CD8-positive, alpha-beta memory T cell (primary cell): ENCODE data around the gene MCM8. TPM values are rescaled to one million over a fixed set of nuclear protein-coding genes. Genes with fewer than 3 reads are reported as not detected.
"Not testable (repeated sequence)": the region's sequence is repeated elsewhere in the genome, so short reads cannot be mapped to it uniquely, and the experiment has no call there.

Experiments
- CTCF ChIA-PET: fragments of 350-600 bp; sonication (Branson Sonifier 250); formaldehyde crosslinking; loops from one replicate; lab custom pipeline; 2021; ENCODE audit warnings: antibody characterized with exemption; lab: Charles Lee
- POLR2A ChIA-PET: fragments of 350-600 bp; sonication (Branson Sonifier 250); formaldehyde crosslinking; loops from one replicate; lab custom pipeline; 2021; ENCODE audit warnings: antibody characterized with exemption; lab: Charles Lee
- DNase-seq, 5 donors: peaks; one replicate each; pipeline versions ENCODE4 v3.0.0 to v3.0.0-alpha.2; 2020 to 2022; ENCODE audit warnings: mixed read lengths in 1 of 5
- H3K27ac ChIP-seq: one replicate; pipeline ENCODE4 v1.7.0; 2013; ENCODE audit warnings: low read depth, mild to moderate bottlenecking, low read length, moderate library complexity
- H3K27me3 ChIP-seq: 2 replicates; pipeline ENCODE4 v1.7.0; 2013; ENCODE audit warnings: low read length, mild to moderate bottlenecking; ENCODE audit not compliant: insufficient read depth, poor library complexity, severe bottlenecking
- H3K36me3 ChIP-seq: 2 replicates; pipeline ENCODE4 v1.7.0; 2013; ENCODE audit warnings: mild to moderate bottlenecking, low read length, moderate library complexity; ENCODE audit not compliant: insufficient read depth
- H3K4me1 ChIP-seq: 2 replicates; pipeline ENCODE4 v1.7.0; 2013; ENCODE audit warnings: mild to moderate bottlenecking, low read length, moderate library complexity; ENCODE audit not compliant: insufficient read depth
- H3K4me3 ChIP-seq: 2 replicates; pipeline ENCODE4 v1.7.0; 2013; ENCODE audit warnings: mild to moderate bottlenecking, low read length
- H3K9me3 ChIP-seq: 2 replicates; pipeline ENCODE4 v1.7.0; 2013; ENCODE audit warnings: mild to moderate bottlenecking, low read length
- H3K27ac Mint-ChIP-seq, 8 donors: one replicate each; pipeline ENCODE4 v1.8.0; 2020 to 2021; ENCODE audit warnings: mixed read lengths in 8 of 8, mild to moderate bottlenecking in 6 of 8, inconsistent platforms in 3 of 8, moderate library complexity in 3 of 8
- H3K27me3 Mint-ChIP-seq, 2 donors: one replicate each; pipeline ENCODE4 v1.8.0; 2020 to 2021; ENCODE audit warnings: mixed read lengths in 2 of 2, mild to moderate bottlenecking in 1 of 2, moderate library complexity in 1 of 2
- H3K36me3 Mint-ChIP-seq, 3 donors: one replicate each; pipeline ENCODE4 v1.8.0; 2020 to 2021; ENCODE audit warnings: mixed read lengths in 3 of 3, inconsistent platforms in 1 of 3, mild to moderate bottlenecking in 1 of 3
- H3K4me1 Mint-ChIP-seq, 3 donors: one replicate each; pipeline ENCODE4 v1.8.0; 2020 to 2021; ENCODE audit warnings: mixed read lengths in 3 of 3, inconsistent platforms in 1 of 3, mild to moderate bottlenecking in 1 of 3
- H3K4me3 Mint-ChIP-seq, 7 donors: one replicate each; pipeline ENCODE4 v1.8.0; 2020 to 2021; ENCODE audit warnings: mixed read lengths in 7 of 7, mild to moderate bottlenecking in 6 of 7, moderate library complexity in 4 of 7, inconsistent platforms in 2 of 7
- H3K9me3 Mint-ChIP-seq, 5 donors: one replicate each; pipeline ENCODE4 v1.8.0; 2020 to 2022; ENCODE audit warnings: mixed read lengths in 5 of 5, mild to moderate bottlenecking in 3 of 5, moderate library complexity in 2 of 5, inconsistent platforms in 1 of 5
- polyA plus RNA-seq: library from polyadenylated mRNA; unstranded; fragments of 300-500 nt; fragmentation: Illumina TruSeq; gene quantifications from one replicate; pipeline ENCODE4 v1.2.3, GENCODE V29; 2021
- total RNA-seq, 2 experiments: library from RNA; stranded (reverse); gene quantifications; one replicate each; pipeline ENCODE4 v1.2.3, GENCODE V29; 2021

The MCM8 gene
- total and polyA plus RNA-seq, 3 experiments from 2014 or later = 0.35 to 33.8 (median 31.9) TPM

DNA sequence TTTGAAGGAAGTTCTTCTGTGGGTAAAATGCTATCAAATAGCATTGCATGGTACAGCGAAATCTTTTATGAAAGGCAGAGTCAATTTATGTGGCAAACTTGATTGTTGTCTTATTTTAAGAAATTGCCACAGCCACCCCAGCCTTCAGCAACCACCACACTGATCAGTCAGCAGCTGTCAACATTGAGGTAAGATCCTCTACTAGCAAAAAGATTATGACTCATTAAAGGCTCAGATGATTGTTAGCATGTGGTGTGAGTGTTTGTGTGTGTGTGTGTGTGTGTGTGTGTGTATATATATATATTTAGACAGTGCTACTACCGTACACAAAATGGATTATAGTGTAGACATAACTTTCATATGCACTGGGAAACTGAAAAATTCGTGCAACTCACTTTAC is 75.6 kb downstream of the MCM8 start:
- no peak overlapping the region for H3K27ac ChIP-seq
- ChIA-PET POLR2A (no interaction called here), CTCF (no interaction called here)
- H3K9me3 Mint-ChIP-seq = peaks cover 0 to 1% (median 0%) of the 10 kb centered on the region in 5 donors
- peaks cover 26 to 40% (median 27%) of the 10 kb centered on the region in 3 donors for H3K4me1 Mint-ChIP-seq
- H3K36me3 ChIP-seq = peaks cover 24% of the 10 kb centered on the region
- H3K27ac Mint-ChIP-seq = peak overlapping the region in 1 of 8 donors; percentile 14
- peak in 2 of 5 donors; percentile 6 to 33 for DNase-seq
- H3K4me1 ChIP-seq = peaks cover 6% of the 10 kb centered on the region
- H3K27me3 Mint-ChIP-seq = no peaks in the 10 kb centered on the region
- no peaks in the 10 kb centered on the region for H3K27me3 ChIP-seq
- peaks cover 22 to 63% (median 37%) of the 10 kb centered on the region in 3 donors for H3K36me3 Mint-ChIP-seq
- no peak overlapping the region for H3K4me3 Mint-ChIP-seq
- no peaks in the 10 kb centered on the region for H3K9me3 ChIP-seq
- H3K4me3 ChIP-seq = no peak overlapping the region

DNA sequence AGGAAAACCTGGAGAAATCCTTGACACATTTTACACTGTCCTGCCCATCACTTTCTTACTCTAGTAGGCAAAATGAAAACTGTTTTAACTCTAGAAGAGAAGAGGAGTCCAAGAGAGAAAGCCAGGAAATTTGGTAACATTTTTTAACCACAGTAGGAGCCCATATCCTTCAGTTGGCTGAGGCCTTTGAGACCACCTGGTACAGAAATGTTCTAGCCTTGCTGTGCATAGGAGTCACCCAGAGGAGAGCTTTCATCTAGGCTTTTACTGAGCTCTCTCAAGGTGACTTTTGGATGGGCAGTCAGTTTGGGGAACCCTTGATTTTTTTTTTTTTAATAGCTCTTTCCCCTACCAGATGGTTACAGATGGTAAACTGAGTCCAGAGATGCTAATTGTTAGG is 78.4 kb downstream of the MCM8 start:
- H3K9me3 Mint-ChIP-seq = peaks cover 0 to 1% (median 0%) of the 10 kb centered on the region in 5 donors
- POLR2A ChIA-PET = no interaction called here

DNA sequence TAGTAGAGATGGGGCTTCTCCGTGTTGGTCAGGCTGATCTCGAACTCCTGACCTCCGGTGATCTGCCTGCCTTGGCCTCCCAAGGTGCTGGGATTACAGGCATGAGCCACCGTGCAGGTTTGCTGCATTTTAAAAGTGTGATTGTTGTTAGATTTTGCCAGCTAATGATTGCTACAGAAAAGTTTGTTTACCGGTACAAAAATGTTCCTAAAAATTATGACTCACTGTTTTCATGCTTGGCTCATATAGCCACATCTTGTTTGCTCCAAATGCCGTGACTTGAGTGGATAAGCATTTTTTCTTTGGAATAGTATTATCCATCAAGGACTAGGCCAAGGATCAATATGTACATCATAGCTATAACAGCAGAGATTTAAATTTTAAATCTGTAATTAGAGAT is 79.1 kb downstream of the MCM8 start:
- H3K4me1 ChIP-seq = peaks cover 6% of the 10 kb centered on the region
- Mint-ChIP-seq H3K27me3 (no peaks in the 10 kb centered on the region), H3K4me1 (peaks cover 22 to 36% (median 26%) of the 10 kb centered on the region in 3 donors), H3K36me3 (peaks cover 19 to 66% (median 36%) of the 10 kb centered on the region in 3 donors), H3K27ac (no peak overlapping the region), H3K4me3 (no peak overlapping the region), H3K9me3 (peaks cover 0 to 1% (median 0%) of the 10 kb centered on the region in 5 donors)
- ChIA-PET CTCF (no interaction called here), POLR2A (no interaction called here)
- no peaks in the 10 kb centered on the region for H3K9me3 ChIP-seq
- peaks cover 14% of the 10 kb centered on the region for H3K36me3 ChIP-seq
- no peak overlapping the region for H3K27ac ChIP-seq
- H3K4me3 ChIP-seq = no peak overlapping the region
- no peak for DNase-seq
- H3K27me3 ChIP-seq = no peaks in the 10 kb centered on the region

More for the DNA sequence above, 78.4 kb downstream of the MCM8 start:
- CTCF ChIA-PET = no interaction called here
- no peak overlapping the region for H3K27ac ChIP-seq
- H3K9me3 ChIP-seq = no peaks in the 10 kb centered on the region
- no peak overlapping the region for H3K4me3 ChIP-seq
- Mint-ChIP-seq H3K27me3 (no peaks in the 10 kb centered on the region), H3K36me3 (peaks cover 22 to 66% (median 33%) of the 10 kb centered on the region in 3 donors), H3K27ac (no peak overlapping the region), H3K4me3 (no peak overlapping the region), H3K4me1 (peaks cover 21 to 30% (median 26%) of the 10 kb centered on the region in 3 donors)
- peaks cover 6% of the 10 kb centered on the region for H3K4me1 ChIP-seq
- peaks cover 13% of the 10 kb centered on the region for H3K36me3 ChIP-seq
- DNase-seq = no peak
- no peaks in the 10 kb centered on the region for H3K27me3 ChIP-seq

DNA sequence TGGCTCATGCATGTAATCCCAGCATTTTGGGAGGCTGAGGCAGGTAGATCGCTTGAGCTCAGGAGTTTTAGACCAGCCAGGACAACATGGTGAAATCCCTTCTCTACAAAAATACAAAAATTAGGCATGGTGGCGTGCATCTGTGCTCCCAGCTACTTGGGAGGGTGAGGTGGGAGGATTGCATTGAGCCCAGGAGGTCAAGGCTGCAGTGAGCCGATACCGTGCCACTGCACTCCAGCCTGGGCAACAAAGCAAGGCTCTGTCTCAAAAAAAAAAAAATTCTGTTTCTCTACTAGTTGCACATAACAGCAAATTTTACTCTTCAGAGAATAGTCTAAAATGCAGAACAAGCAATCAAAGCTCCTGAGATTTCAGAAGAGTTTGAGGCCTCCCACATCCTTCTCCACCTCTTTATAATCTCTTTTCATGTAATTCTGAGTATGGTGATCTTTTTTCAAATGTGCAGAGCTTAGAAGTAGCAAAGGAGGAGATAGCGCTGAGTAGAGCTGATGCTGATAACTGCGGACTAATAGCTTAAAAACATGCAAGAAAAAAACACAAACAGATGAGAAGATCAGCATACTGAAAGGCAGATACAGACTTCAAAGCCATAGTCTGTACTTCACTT is 80.1 kb downstream of the MCM8 start:
- Histone ChIP-seq H3K4me1 (peaks cover 6% of the 10 kb centered on the region), H3K9me3 (no peaks in the 10 kb centered on the region), H3K27me3 (no peaks in the 10 kb centered on the region), H3K36me3 (peaks cover 12% of the 10 kb centered on the region), H3K4me3 (no peak overlapping the region), H3K27ac (no peak overlapping the region)
- ChIA-PET CTCF (no interaction called here), POLR2A (no interaction called here)
- peak in 1 of 5 donors; percentile 52 for DNase-seq
- peak overlapping the region in 1 of 8 donors; percentile 72 for H3K27ac Mint-ChIP-seq
- no peaks in the 10 kb centered on the region for H3K9me3 Mint-ChIP-seq
- H3K27me3 Mint-ChIP-seq = no peaks in the 10 kb centered on the region
- peaks cover 12 to 63% (median 33%) of the 10 kb centered on the region in 3 donors for H3K36me3 Mint-ChIP-seq
- H3K4me3 Mint-ChIP-seq = no peak overlapping the region
- peaks cover 22 to 37% (median 24%) of the 10 kb centered on the region in 3 donors for H3K4me1 Mint-ChIP-seq

DNA sequence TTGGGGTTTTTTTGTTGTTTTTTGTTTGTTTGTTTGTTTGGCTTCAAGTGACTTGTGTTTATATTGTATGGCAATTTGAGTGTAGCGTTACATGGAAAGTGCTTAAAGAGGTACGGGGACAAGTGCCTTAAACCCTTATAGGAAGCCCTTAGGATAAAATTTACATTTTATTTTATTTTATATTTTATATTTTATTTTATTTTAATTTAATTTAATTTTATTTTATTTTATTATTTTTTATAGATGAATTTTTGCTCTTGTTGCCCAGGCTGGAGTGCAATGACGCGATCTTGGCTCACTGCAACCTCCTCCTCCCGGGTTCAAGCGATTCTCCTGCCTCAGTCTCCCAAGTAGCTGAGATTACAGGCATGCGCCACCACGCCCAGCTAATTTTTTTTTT is 82.5 kb downstream of the MCM8 start:
- DNase-seq, H3K9me3 Mint-ChIP-seq, CTCF ChIA-PET, H3K9me3 ChIP-seq, H3K4me3 Mint-ChIP-seq, H3K4me3 ChIP-seq, H3K27me3 Mint-ChIP-seq, POLR2A ChIA-PET, H3K27me3 ChIP-seq, H3K27ac ChIP-seq, H3K4me1 ChIP-seq: not testable (repeated sequence)
- H3K36me3 ChIP-seq = peaks cover 24% of the 10 kb centered on the region
- peaks cover 11 to 25% (median 11%) of the 10 kb centered on the region in 3 donors for H3K4me1 Mint-ChIP-seq
- peak overlapping the region in 2 of 8 donors; percentile 10 to 79 for H3K27ac Mint-ChIP-seq
- H3K36me3 Mint-ChIP-seq = peaks cover 4 to 68% (median 26%) of the 10 kb centered on the region in 3 donors

DNA sequence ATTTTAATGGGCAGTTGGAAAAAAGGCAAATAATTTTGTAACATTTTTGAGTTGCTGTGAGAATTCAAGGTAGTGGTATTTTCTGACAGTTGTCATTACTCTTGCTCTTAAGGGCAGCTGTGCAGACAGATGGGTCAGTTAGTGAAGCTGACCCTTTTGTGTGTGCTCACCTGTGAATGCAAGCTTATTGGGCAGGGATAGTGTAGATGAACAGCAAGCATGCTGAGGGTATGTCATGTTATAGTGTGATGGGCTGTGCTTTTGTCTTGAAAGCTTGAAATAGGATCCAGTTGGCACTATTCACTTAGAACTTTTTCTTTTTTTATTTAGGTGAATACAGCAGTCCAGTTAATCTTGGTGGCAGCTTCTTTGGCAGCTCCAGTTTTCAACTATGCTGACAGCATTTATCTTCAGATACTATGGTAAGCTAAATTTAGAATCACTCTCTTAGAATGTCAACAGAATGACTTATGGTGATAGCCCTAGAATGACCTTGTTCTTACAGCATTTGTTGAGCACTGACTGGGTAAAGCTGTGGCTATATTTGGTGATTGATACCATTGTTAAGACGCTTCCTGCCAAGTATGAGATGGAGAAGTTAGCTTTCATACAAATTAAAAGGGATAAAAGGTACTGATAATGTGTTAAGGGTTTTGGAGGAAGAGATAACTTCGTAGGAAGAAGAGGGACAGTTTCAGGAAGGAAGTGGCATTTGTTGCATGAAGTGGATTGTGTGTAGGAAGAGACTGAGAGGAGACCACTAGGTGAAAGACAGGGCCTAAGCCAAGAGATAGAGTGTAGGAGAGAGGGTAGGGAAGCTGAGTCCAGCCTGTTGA is 83.9 kb downstream of the MCM8 start:
- no peaks in the 10 kb centered on the region for H3K9me3 ChIP-seq
- peak overlapping the region in 4 of 8 donors; percentile 7 to 86 (median 70) for H3K27ac Mint-ChIP-seq
- peaks cover 30% of the 10 kb centered on the region for H3K36me3 ChIP-seq
- DNase-seq = no peak
- no peaks in the 10 kb centered on the region for H3K27me3 ChIP-seq
- peaks cover 6% of the 10 kb centered on the region for H3K4me1 ChIP-seq
- H3K36me3 Mint-ChIP-seq = peaks cover 4 to 77% (median 25%) of the 10 kb centered on the region in 3 donors
- ChIA-PET CTCF (no interaction called here), POLR2A (no interaction called here)
- no peak overlapping the region for H3K4me3 ChIP-seq
- peak overlapping the region in 1 of 7 donors; percentile 54 for H3K4me3 Mint-ChIP-seq
- H3K4me1 Mint-ChIP-seq = peaks cover 9 to 23% (median 9%) of the 10 kb centered on the region in 3 donors
- H3K9me3 Mint-ChIP-seq = no peaks in the 10 kb centered on the region
- no peaks in the 10 kb centered on the region for H3K27me3 Mint-ChIP-seq
- H3K27ac ChIP-seq = no peak overlapping the region

DNA sequence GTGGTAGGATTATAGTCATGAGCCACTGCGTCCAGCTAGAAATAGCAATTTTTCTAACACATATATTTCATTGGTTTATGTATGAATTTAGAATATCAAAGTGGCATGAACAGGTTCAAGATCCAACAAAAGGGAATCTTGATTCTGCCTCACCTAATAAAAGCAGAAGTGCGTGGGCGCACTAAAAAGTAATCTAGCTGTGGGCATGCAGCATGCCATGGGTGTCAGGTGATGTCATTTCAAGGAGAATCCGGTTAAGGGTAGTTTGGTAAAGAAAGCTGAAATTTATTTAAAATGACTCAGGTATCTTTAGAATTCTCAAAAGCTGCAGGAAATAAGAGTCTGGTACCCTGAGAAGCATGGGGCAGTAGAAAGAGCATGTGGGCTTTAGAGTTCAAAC is 85.8 kb downstream of the MCM8 start:
- ChIA-PET CTCF (no interaction called here), POLR2A (no interaction called here)
- peaks cover 13 to 82% (median 33%) of the 10 kb centered on the region in 3 donors for H3K36me3 Mint-ChIP-seq
- Histone ChIP-seq H3K27ac (no peak overlapping the region), H3K4me3 (no peak overlapping the region), H3K36me3 (peaks cover 36% of the 10 kb centered on the region), H3K27me3 (no peaks in the 10 kb centered on the region), H3K9me3 (no peaks in the 10 kb centered on the region), H3K4me1 (no peaks in the 10 kb centered on the region)
- H3K27ac Mint-ChIP-seq = peak overlapping the region in 1 of 8 donors; percentile 68
- no peak overlapping the region for H3K4me3 Mint-ChIP-seq
- H3K4me1 Mint-ChIP-seq = peaks cover 2 to 11% (median 5%) of the 10 kb centered on the region in 3 donors
- no peaks in the 10 kb centered on the region for H3K9me3 Mint-ChIP-seq
- no peaks in the 10 kb centered on the region for H3K27me3 Mint-ChIP-seq
- no peak for DNase-seq

DNA sequence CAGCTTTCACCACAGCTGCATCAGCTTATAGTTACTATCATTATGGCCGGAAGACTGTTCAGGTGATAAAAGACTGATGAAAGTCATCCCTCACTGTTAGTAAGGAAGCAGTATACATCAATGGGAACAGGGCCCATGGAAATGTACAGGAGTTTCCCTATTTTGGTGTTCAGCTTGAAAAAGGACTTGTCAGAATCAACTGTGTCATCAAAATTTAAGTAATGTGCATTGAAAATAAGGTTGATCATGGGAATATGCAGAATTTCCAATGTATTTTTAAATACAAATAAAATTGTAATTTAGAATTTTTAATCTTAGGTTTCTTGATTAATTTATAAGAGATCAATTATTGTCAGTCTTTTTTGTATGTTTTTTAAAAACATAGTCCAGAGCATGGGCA is 86.6 kb downstream of the MCM8 start:
- Histone ChIP-seq H3K27me3 (no peaks in the 10 kb centered on the region), H3K4me1 (no peaks in the 10 kb centered on the region), H3K4me3 (no peak overlapping the region), H3K27ac (no peak overlapping the region), H3K9me3 (no peaks in the 10 kb centered on the region), H3K36me3 (peaks cover 36% of the 10 kb centered on the region)
- no peak for DNase-seq
- H3K27ac Mint-ChIP-seq = peak overlapping the region in 1 of 8 donors; percentile 32
- POLR2A ChIA-PET = no interaction called here
- H3K36me3 Mint-ChIP-seq = peaks cover 15 to 83% (median 33%) of the 10 kb centered on the region in 3 donors
- no peaks in the 10 kb centered on the region for H3K27me3 Mint-ChIP-seq
- H3K4me3 Mint-ChIP-seq = no peak overlapping the region
- CTCF ChIA-PET = no interaction called here
- H3K9me3 Mint-ChIP-seq = no peaks in the 10 kb centered on the region
- peaks cover 0 to 9% (median 3%) of the 10 kb centered on the region in 3 donors for H3K4me1 Mint-ChIP-seq
